GM23338 (cell line): ENCODE results near the gene PLA2G6. TPM values are rescaled to one million over a fixed set of nuclear protein-coding genes. Genes with fewer than 3 reads are reported as not detected.
A peak's percentile ranks its signal among the peaks of the same experiment; 100 is the strongest.

Source experiments
- ATAC-seq: fragments of 200-7000 bp; cut with Tn5 transposase; 3 replicates; pipeline ENCODE4 v1.9.1; 2020
- DNase-seq: peaks from one replicate; pipeline ENCODE4 v3.0.0-alpha.2; 2015; ENCODE audit warnings: low spot score
- H2AFZ ChIP-seq: fragments of 200-600 bp; sonication (generic); 2 replicates; pipeline ENCODE4 v1.8.0; 2016; ENCODE audit warnings: antibody characterized with exemption, mild to moderate bottlenecking, moderate library complexity
- H3F3A ChIP-seq: fragments of 200-600 bp; sonication (generic); replicated peaks from 2 replicates; pipeline ENCODE4 v1.8.0; 2017; ENCODE audit warnings: antibody characterized with exemption, mixed run types, low read depth
- H3K27ac ChIP-seq: fragments of 200-600 bp; sonication (generic); 2 replicates; pipeline ENCODE4 v1.6.1; 2016; ENCODE audit warnings: low read depth
- H3K27me3 ChIP-seq: fragments of 200-600 bp; sonication (generic); 2 replicates; pipeline ENCODE4 v1.8.0; 2016; ENCODE audit warnings: mild to moderate bottlenecking, mixed run types, moderate library complexity; ENCODE audit not compliant: insufficient read depth
- H3K36me3 ChIP-seq: fragments of 200-600 bp; sonication (generic); 2 replicates; pipeline ENCODE4 v1.8.0; 2016; ENCODE audit warnings: mild to moderate bottlenecking; ENCODE audit not compliant: insufficient read depth
- H3K4me1 ChIP-seq: fragments of 200-600 bp; sonication (generic); 2 replicates; pipeline ENCODE4 v1.8.0; 2016; ENCODE audit warnings: mild to moderate bottlenecking, moderate library complexity; ENCODE audit not compliant: insufficient read depth
- H3K4me2 ChIP-seq: fragments of 200-600 bp; sonication (generic); 2 replicates; pipeline ENCODE4 v1.7.1; 2017; ENCODE audit warnings: mixed run types
- H3K4me3 ChIP-seq: fragments of 200-600 bp; sonication (generic); 2 replicates; pipeline ENCODE4 v1.6.1; 2016; ENCODE audit warnings: mixed run types
- H3K79me2 ChIP-seq: fragments of 200-600 bp; sonication (generic); replicated peaks from 2 replicates; pipeline ENCODE4 v1.8.0; 2017; ENCODE audit warnings: mild to moderate bottlenecking; ENCODE audit not compliant: insufficient read depth
- H3K9me2 ChIP-seq: fragments of 200-600 bp; sonication (generic); 2 replicates; pipeline ENCODE4 v1.8.0; 2017; ENCODE audit not compliant: insufficient read depth
- H4K20me1 ChIP-seq: fragments of 200-600 bp; sonication (generic); replicated peaks from 2 replicates; pipeline ENCODE4 v1.8.0; 2017; ENCODE audit warnings: mild to moderate bottlenecking; ENCODE audit not compliant: insufficient read depth
- H3K27ac Mint-ChIP-seq: 2 replicates; pipeline ENCODE4 v1.8.0; 2020; ENCODE audit warnings: inconsistent platforms, mild to moderate bottlenecking, moderate library complexity, mixed read lengths
- H3K27me3 Mint-ChIP-seq: 3 replicates; pipeline ENCODE4 v1.8.0; 2022; ENCODE audit warnings: low read depth, mild to moderate bottlenecking, moderate library complexity, mixed read lengths, inconsistent platforms; ENCODE audit not compliant: insufficient read depth, poor library complexity
- H3K36me3 Mint-ChIP-seq: 3 replicates; pipeline ENCODE4 v1.8.0; 2021; ENCODE audit warnings: low read depth, mild to moderate bottlenecking, inconsistent platforms, moderate library complexity, mixed read lengths
- H3K4me1 Mint-ChIP-seq: 3 replicates; pipeline ENCODE4 v1.8.0; 2020; ENCODE audit warnings: mild to moderate bottlenecking, inconsistent platforms, mixed read lengths
- H3K4me3 Mint-ChIP-seq: 3 replicates; pipeline ENCODE4 v1.8.0; 2021; ENCODE audit warnings: moderate library complexity, mild to moderate bottlenecking, inconsistent platforms, mixed read lengths
- H3K9me3 Mint-ChIP-seq: 3 replicates; pipeline ENCODE4 v1.8.0; 2020; ENCODE audit warnings: moderate library complexity, mild to moderate bottlenecking, inconsistent platforms, mixed read lengths
- CREB1 ChIP-seq: fragments of 250-450 bp; sonication (Bioruptor Pico); IDR thresholded peaks from 2 replicates; pipeline ENCODE4 v1.5.0; 2020; ENCODE audit warnings: low read depth, mild to moderate bottlenecking, moderate library complexity
- CTCF ChIP-seq, 2 experiments: fragments of 200-600 bp in 1 of 2; sonication (generic) in 1 of 2; conservative IDR thresholded peaks; 2 replicates each; pipeline versions ENCODE4 v1.5.1 to v1.6.1; 2016 to 2017; ENCODE audit warnings: antibody characterized with exemption in 2 of 2, low read depth in 2 of 2, mild to moderate bottlenecking in 2 of 2, moderate library complexity in 1 of 2
- ETS1 ChIP-seq: IDR thresholded peaks from 2 replicates; pipeline ENCODE4 v1.6.1; 2016; ENCODE audit warnings: antibody characterized with exemption
- EZH2phosphoT487 ChIP-seq: fragments of 200-600 bp; sonication (generic); IDR thresholded peaks from one replicate; pipeline ENCODE4 v1.8.1; 2018; ENCODE audit warnings: antibody characterized with exemption; ENCODE audit not compliant: unreplicated experiment
- JUNB ChIP-seq: IDR thresholded peaks from one replicate; pipeline ENCODE4 v1.6.1; 2016; ENCODE audit warnings: antibody characterized with exemption; ENCODE audit not compliant: unreplicated experiment
- NANOG ChIP-seq: IDR thresholded peaks from 2 replicates; pipeline ENCODE4 v1.6.1; 2016; ENCODE audit warnings: antibody characterized with exemption, borderline replicate concordance
- POLR2AphosphoS5 ChIP-seq: IDR thresholded peaks from 2 replicates; pipeline ENCODE4 v1.6.1; 2016; ENCODE audit warnings: antibody characterized with exemption, low read depth
- REST ChIP-seq: IDR thresholded peaks from one replicate; pipeline ENCODE4 v1.6.1; 2018; ENCODE audit warnings: antibody characterized with exemption; ENCODE audit not compliant: unreplicated experiment
- STAT1 ChIP-seq: IDR thresholded peaks from one replicate; pipeline ENCODE4 v1.6.1; 2016; ENCODE audit warnings: antibody characterized with exemption; ENCODE audit not compliant: unreplicated experiment
- ZNF114 ChIP-seq: fragments of 250-450 bp; sonication (Bioruptor Pico); IDR thresholded peaks from 2 replicates; pipeline ENCODE4 v1.5.0; 2020; ENCODE audit warnings: mild to moderate bottlenecking, moderate library complexity
- ZNF331 ChIP-seq: fragments of 250-450 bp; sonication (Bioruptor Pico); IDR thresholded peaks from 2 replicates; pipeline ENCODE4 v1.5.0; 2020; ENCODE audit warnings: low read depth, mild to moderate bottlenecking, moderate library complexity
- ZNF462 ChIP-seq: fragments of 250-450 bp; sonication (Bioruptor Pico); IDR thresholded peaks from 2 replicates; pipeline ENCODE4 v1.5.0; 2020; ENCODE audit warnings: mild to moderate bottlenecking, moderate library complexity
- polyA plus RNA-seq: library from polyadenylated mRNA; unstranded; fragments of >200 nt; fragmentation: Nextera tagmentation; extraction: Ambion mirVana; gene quantifications from 2 replicates; pipeline ENCODE4 v1.2.1, GENCODE V29; 2016
- total RNA-seq: library from RNA; depleted of rRNA; stranded (reverse); fragments of >200 nt; shearing (Covaris generic); gene quantifications from 2 replicates; pipeline ENCODE4 v1.2.3, GENCODE V29; 2014

PLA2G6 gene
- total and polyA plus RNA-seq, 2 experiments from 2014 or later, result 4.5 to 12.6 TPM

- H3K79me2 ChIP-seq, result no peaks in the 10 kb centered on the region
- Mint-ChIP-seq H3K27me3 (peaks cover 29% of the 10 kb centered on the region), H3K4me1 (peaks cover 11% of the 10 kb centered on the region; the same call in 2 of the 3 replicates), H3K27ac (peak within 1 kb of the TSS; percentile 27; the same call in 1 of the 2 replicates), H3K36me3 (peaks cover 3% of the 10 kb centered on the region; the same call in 1 of the 3 replicates), H3K9me3 (peaks cover 5% of the 10 kb centered on the region; the same call in 2 of the 3 replicates), H3K4me3 (no peak within 1 kb of the TSS)
- TF ChIP-seq ETS1, result no peak
- no peak for TF ChIP-seq NANOG
- TF ChIP-seq POLR2AphosphoS5, result no peak
- TF ChIP-seq REST, result no peak
- no peak for TF ChIP-seq ZNF114
- no peak for TF ChIP-seq ZNF462 (CRISPR knock-in tag)
- TF ChIP-seq JUNB, result no peak
- TF ChIP-seq ZNF331 (CRISPR knock-in tag), result no peak
- TF ChIP-seq CTCF (conservative IDR thresholded peaks at IDR 0.05; ENCODE audit: low read depth in 2 of 2), result no peak
- TF ChIP-seq CREB1, result no peak
- TF ChIP-seq EZH2phosphoT487, result no peak
- TF ChIP-seq STAT1, result no peak
- H3K4me2 ChIP-seq, result no peak within 1 kb of the TSS
- no peaks in the 10 kb centered on the region for H3K27me3 ChIP-seq
- H3K27ac ChIP-seq, result no peak within 1 kb of the TSS
- H3K9me2 ChIP-seq, result no peaks in the 10 kb centered on the region
- peaks cover 8% of the 10 kb centered on the region; the same call in 1 of the 2 replicates for H3K4me1 ChIP-seq
- 0 out of 2 replicates have a peak within 1 kb of the TSS, but pooled peaks have one; percentile 23 for H2AFZ ChIP-seq
- peaks cover 7% of the 10 kb centered on the region for H3F3A ChIP-seq
- ATAC-seq (peak; percentile 9), DNase-seq (peak; percentile 37)
- H4K20me1 ChIP-seq, result no peaks in the 10 kb centered on the region
- H3K4me3 ChIP-seq, result no peak within 1 kb of the TSS
- H3K36me3 ChIP-seq, result no peaks in the 10 kb centered on the region
Observed at GRCh38 chr22:38110008-38110862, 71.4 kb downstream of the PLA2G6 start, which contains the start of gene BAIAP2L2. TSS of gene BAIAP2L2 (minus strand) at chr22:38110684. CDS start at chr22:38110525, 159 bp downstream.
